IMR-90 (cell line): Measurements from ENCODE around the gene SSPN. TPM values are rescaled to one million over a fixed set of nuclear protein-coding genes. Genes with fewer than 3 reads are reported as not detected.
A peak's percentile ranks its signal among the peaks of the same experiment; 100 is the strongest.

Source experiments
- ATAC-seq: fragments of 200-7000 bp; cut with Tn5 transposase; 2 replicates; pipeline ENCODE4 v1.9.1; 2020; ENCODE audit warnings: low read depth, mild to moderate bottlenecking, moderate library complexity
- BruUV-seq: library from RNA; stranded (reverse); fragments of 400-500 nt; replicated peaks from 2 replicates; lab custom pipeline; 2021; lab: Mats Ljungman, UMichigan
- CTCF ChIA-PET: fragments of 300-600 bp; formaldehyde crosslinking; extraction: SDS; loops from one replicate; lab custom pipeline; 2021; ENCODE audit warnings: antibody characterized with exemption; lab: Yijun Ruan, JAX
- POLR2A ChIA-PET: fragments of 300-600 bp; sonication (Branson Sonifier 250); formaldehyde crosslinking; loops from one replicate; lab custom pipeline; 2022; ENCODE audit warnings: antibody characterized with exemption; ENCODE audit not compliant: unreplicated experiment; lab: Charles Lee
- DNase-seq: peaks from one replicate; pipeline ENCODE4 v3.0.0; 2013
- H2AFZ ChIP-seq: replicated peaks from 2 replicates; pipeline ENCODE3; 2013; ENCODE audit warnings: low read length, mild to moderate bottlenecking; ENCODE audit not compliant: poor library complexity
- H2AK5ac ChIP-seq: 2 replicates; pipeline ENCODE4 v1.6.1; 2013; ENCODE audit warnings: low read depth, low read length, inconsistent platforms
- H2AK9ac ChIP-seq: replicated peaks from 2 replicates; pipeline ENCODE3; 2013; ENCODE audit warnings: mild to moderate bottlenecking, low read depth, low read length, moderate library complexity; ENCODE audit not compliant: poor library complexity
- H2BK120ac ChIP-seq: 2 replicates; pipeline ENCODE4 v1.6.1; 2013; ENCODE audit warnings: low read depth, low read length, inconsistent platforms
- H2BK15ac ChIP-seq: 3 replicates; pipeline ENCODE4 v1.6.1; 2013; ENCODE audit warnings: low read depth, low read length, inconsistent platforms
- H2BK20ac ChIP-seq: 2 replicates; pipeline ENCODE4 v1.6.1; 2013; ENCODE audit warnings: low read depth, mild to moderate bottlenecking, inconsistent platforms, low read length, moderate library complexity
- H2BK5ac ChIP-seq: 2 replicates; pipeline ENCODE4 v1.6.1; 2013; ENCODE audit warnings: mild to moderate bottlenecking, low read depth, low read length, inconsistent platforms; ENCODE audit not compliant: poor library complexity, severe bottlenecking
- H3K14ac ChIP-seq: replicated peaks from 2 replicates; pipeline ENCODE4 v1.6.1; 2013; ENCODE audit warnings: low read depth, low read length, inconsistent platforms
- H3K18ac ChIP-seq: 2 replicates; pipeline ENCODE4 v1.6.1; 2013; ENCODE audit warnings: low read depth, low read length, control low read depth
- H3K23ac ChIP-seq: 2 replicates; pipeline ENCODE4 v1.6.1; 2013; ENCODE audit warnings: low read depth, low read length, inconsistent platforms
- H3K27ac ChIP-seq: 2 replicates; pipeline ENCODE4 v1.5.1; 2013; ENCODE audit warnings: mild to moderate bottlenecking, control low read depth, low read length; ENCODE audit not compliant: insufficient read depth
- H3K27me3 ChIP-seq: 2 replicates; pipeline ENCODE4 v1.6.1; 2013; ENCODE audit warnings: low read length; ENCODE audit not compliant: control insufficient read depth, insufficient read depth
- H3K36me3 ChIP-seq: 2 replicates; pipeline ENCODE4 v1.6.1; 2013; ENCODE audit warnings: low read length, mixed read lengths; ENCODE audit not compliant: control insufficient read depth, insufficient read depth
- H3K4ac ChIP-seq: 2 replicates; pipeline ENCODE4 v1.6.1; 2013; ENCODE audit warnings: low read depth, low read length, inconsistent platforms
- H3K4me1 ChIP-seq: 2 replicates; pipeline ENCODE4 v1.6.1; 2013; ENCODE audit warnings: low read length, mixed read lengths; ENCODE audit not compliant: control insufficient read depth, insufficient read depth
- H3K4me2 ChIP-seq: 2 replicates; pipeline ENCODE4 v1.6.1; 2013; ENCODE audit warnings: low read depth, mild to moderate bottlenecking, control low read depth, low read length, moderate library complexity
- H3K4me3 ChIP-seq: 2 replicates; pipeline ENCODE4 v1.5.1; 2013; ENCODE audit warnings: low read depth, mild to moderate bottlenecking, control low read depth, low read length, moderate library complexity; ENCODE audit not compliant: insufficient read depth
- H3K56ac ChIP-seq: 2 replicates; pipeline ENCODE4 v1.6.1; 2013; ENCODE audit warnings: low read length, inconsistent platforms; ENCODE audit not compliant: insufficient read depth; ENCODE audit errors: extremely low read depth
- H3K79me1 ChIP-seq, 2 experiments: 2 replicates each; pipeline ENCODE4 v1.6.1; 2013; ENCODE audit warnings: low read length in 2 of 2, inconsistent platforms in 1 of 2, low read depth in 1 of 2
- H3K9ac ChIP-seq: 2 replicates; pipeline ENCODE4 v1.6.1; 2013; ENCODE audit warnings: low read depth, low read length, control low read depth
- H3K9me1 ChIP-seq: 2 replicates; pipeline ENCODE4 v1.6.1; 2013; ENCODE audit warnings: low read length, inconsistent platforms; ENCODE audit not compliant: insufficient read depth
- H3K9me3 ChIP-seq: 2 replicates; pipeline ENCODE4 v1.6.1; 2013; ENCODE audit warnings: low read length; ENCODE audit not compliant: control insufficient read depth, insufficient read depth
- H4K20me1 ChIP-seq: 2 replicates; pipeline ENCODE4 v1.6.1; 2013; ENCODE audit warnings: low read length, inconsistent platforms; ENCODE audit not compliant: insufficient read depth
- H4K5ac ChIP-seq: 2 replicates; pipeline ENCODE4 v1.6.1; 2013; ENCODE audit warnings: mild to moderate bottlenecking, low read depth, low read length, control low read depth
- H4K8ac ChIP-seq, 2 experiments: 2 replicates each; pipeline ENCODE4 v1.6.1; 2013; ENCODE audit warnings: low read depth in 2 of 2, low read length in 2 of 2, control low read depth in 1 of 2, inconsistent platforms in 1 of 2
- H4K91ac ChIP-seq: 2 replicates; pipeline ENCODE4 v1.6.1; 2013; ENCODE audit warnings: low read depth, low read length, inconsistent platforms; ENCODE audit not compliant: insufficient read depth
- CTCF ChIP-seq: conservative IDR thresholded peaks from 2 replicates; pipeline ENCODE4 v1.5.1; 2012; ENCODE audit warnings: mild to moderate bottlenecking, low read depth, low read length, improper control_type of control experiment
- ELK1 ChIP-seq: fragments of 150-350 bp; IDR thresholded peaks from 2 replicates; pipeline ENCODE4 v1.6.1; 2016; ENCODE audit warnings: low read depth, mild to moderate bottlenecking, low read length, moderate library complexity, borderline replicate concordance
- FOS ChIP-seq: fragments of 150-350 bp; IDR thresholded peaks from 2 replicates; pipeline ENCODE4 v1.6.1; 2016; ENCODE audit warnings: low read depth, low read length
- MAFK ChIP-seq: IDR thresholded peaks from 2 replicates; pipeline ENCODE4 v1.6.1; 2012; ENCODE audit warnings: low read depth, low read length, improper control_type of control experiment
- MAZ ChIP-seq: IDR thresholded peaks from 2 replicates; pipeline ENCODE4 v1.6.1; 2012; ENCODE audit warnings: low read depth, mild to moderate bottlenecking, low read length, improper control_type of control experiment, moderate library complexity, borderline replicate concordance
- MXI1 ChIP-seq: IDR thresholded peaks from 2 replicates; pipeline ENCODE4 v1.6.1; 2012; ENCODE audit warnings: low read depth, mild to moderate bottlenecking, low read length, moderate library complexity, borderline replicate concordance
- RCOR1 ChIP-seq: IDR thresholded peaks from 2 replicates; pipeline ENCODE4 v1.6.1; 2012; ENCODE audit warnings: mild to moderate bottlenecking, low read length, improper control_type of control experiment; ENCODE audit not compliant: insufficient replicate concordance
- SMC3 ChIP-seq: fragments of 150-350 bp; IDR thresholded peaks from 2 replicates; pipeline ENCODE4 v1.6.1; 2016; ENCODE audit warnings: low read depth, mild to moderate bottlenecking, antibody characterized with exemption, low read length, moderate library complexity
- WGBS, 2 experiments: methylation state at CpG; one replicate each; pipeline versions ENCODE4 v1.1.5 to v1.1.7; 2013; ENCODE audit warnings: missing lambda C conversion rate in 2 of 2; ENCODE audit not compliant: insufficient read length in 1 of 2; ENCODE audit errors: extremely low coverage in 2 of 2; 5-methylcytosine and 5-hydroxymethylcytosine counted together
- dilution Hi-C: fragments of 300-500 bp; cut with HindIII; formaldehyde crosslinking; loops from one replicate; pipeline ENCODE4 v1.14.3; 2018; ENCODE audit warnings: low sequenced_read_pairs; ENCODE audit not compliant: unreplicated experiment
- in situ Hi-C: fragments of 300-500 bp; cut with MboI; formaldehyde crosslinking; loops from 3 replicates; pipeline ENCODE4 v1.14.3; 2019; ENCODE audit warnings: low sequenced_read_pairs, inconsistent platforms, mixed read lengths
- intact Hi-C: fragments of 100-400 bp; cut with micrococcal nuclease; formaldehyde crosslinking; loops from 2 replicates; pipeline ENCODE4 v1.10.0; 2022
- polyA plus RNA-seq, 3 experiments: library from polyadenylated mRNA; depleted of rRNA; stranded (reverse); fragments of >200 nt; gene quantifications; 2 replicates each; pipeline ENCODE4 v1.2.3, GENCODE V29; 2012; ENCODE audit warnings: low replicate concordance in 1 of 3
- total RNA-seq: library from RNA; depleted of rRNA; stranded (reverse); fragments of >200 nt; gene quantifications from 2 replicates; pipeline ENCODE4 v1.2.3, GENCODE V29; 2012

Gene SSPN
- total and polyA plus RNA-seq, 2 of the 4 experiments (the other 2 are of a cell fraction): 3.5 to 5.6 TPM

- Histone ChIP-seq H3K79me1 (no peaks in the 10 kb centered on the region), H4K20me1 (no peaks in the 10 kb centered on the region), H2AFZ (peak overlapping the region; percentile 5), H2BK120ac (peak overlapping the region; percentile 91), H3K18ac (peak overlapping the region; percentile 87; the same call in 1 of the 2 replicates), H3K36me3 (no peaks in the 10 kb centered on the region), H3K56ac (peak overlapping the region; percentile 55; the same call in 1 of the 2 replicates), H3K27ac (no peak overlapping the region), H4K8ac (peak overlapping the region; percentile 10 to 97; a peak in 3 of 4 replicates), H2AK5ac (no peak overlapping the region), H3K23ac (peak overlapping the region; percentile 60; the same call in 1 of the 2 replicates), H3K4me2 (peak overlapping the region; percentile 97; the same call in 1 of the 2 replicates), H2AK9ac (no peak overlapping the region), H4K5ac (peak overlapping the region; percentile 93; the same call in 1 of the 2 replicates), H3K9me1 (0 out of 2 replicates have a peak, but pooled peaks cover 5% of the 10 kb centered on the region), H3K4me1 (no peaks in the 10 kb centered on the region; the same call in 1 of the 2 replicates), H3K4me3 (peak overlapping the region; percentile 56; the same call in 1 of the 2 replicates), H2BK5ac (peak overlapping the region; percentile 89), H3K27me3 (no peaks in the 10 kb centered on the region; the same call in 1 of the 2 replicates), H4K91ac (peak overlapping the region; percentile 56; the same call in 1 of the 2 replicates), H3K4ac (peak overlapping the region; percentile 51; the same call in 1 of the 2 replicates), H2BK20ac (peak overlapping the region; percentile 87), H3K14ac (peak overlapping the region; percentile 83), H2BK15ac (peak overlapping the region; percentile 52; the same call in 1 of the 3 replicates), H3K9me3 (no peaks in the 10 kb centered on the region), H3K9ac (no peak overlapping the region; the same call in 1 of the 2 replicates)
- 100% methylated on average over 1 of the region's 6 CpGs; no CpG with 5 or more reads in 1 of the 2 experiments for WGBS, 2 experiments
- dilution Hi-C loops: no loop called here
- DNase-seq (peak; percentile 83), ATAC-seq (peak; percentile 99)
- no TSS peak for BruUV-seq
- in situ Hi-C loops: no loop called here
- intact Hi-C loops: no loop called here
- POLR2A ChIA-PET: no interaction called here
- CTCF ChIA-PET: interaction anchor here (0.8 to 1.5 kb wide), 2 partner anchors 19 to 72 kb away, joined by 3 read pairs; no protein-coding TSS in a partner anchor
- TF ChIP-seq MXI1 (no peak), SMC3 (peak; percentile 2; the same call in 1 of the 2 replicates), ELK1 (no peak), RCOR1 (no peak), FOS (peak; percentile 79), CTCF (peak; percentile 39; the same call in 1 of the 2 replicates), MAFK (0 out of 2 replicates have a peak, but pooled peaks have one; percentile 17), MAZ (no peak)
Observed at GRCh38 chr12:26298785-26299621, 103.6 kb downstream of the SSPN start.
